Measurements from ENCODE around the gene TSC2. TPM values are rescaled to one million over a fixed set of nuclear protein-coding genes. Genes with fewer than 3 reads are reported as not detected.
A peak's percentile ranks its signal among the peaks of the same experiment; 100 is the strongest.

Gene TSC2
- polyA plus RNA-seq, 1 donor (not counting 4 experiments of a cell fraction or from before 2014, with no cell fraction given) = 22.6 TPM

- Histone ChIP-seq H3K36me3 (ENCODE audit: control insufficient read depth in 2 of 2, extremely low read depth in 1 of 2, insufficient read depth in 2 of 2, low read length in 2 of 2) (peaks cover under 1 to 4% of the 10 kb centered on the region in 2 experiments), H3K27ac (ENCODE audit: control insufficient read depth, insufficient read depth, low read length) (no peak overlapping the region), H2AFZ (ENCODE audit: control insufficient read depth, low read length) (peak overlapping the region; percentile 78), H3K9ac (ENCODE audit: control insufficient read depth, extremely low read depth, insufficient read depth, low read length) (peak overlapping the region; percentile 82), H3K4me2 (ENCODE audit: control insufficient read depth, extremely low read depth, insufficient read depth, low read depth, low read length) (peak overlapping the region; percentile 96), H3K79me2 (ENCODE audit: control insufficient read depth, insufficient read depth, low read length) (peaks cover 12% of the 10 kb centered on the region), H3K9me3 (ENCODE audit: control insufficient read depth, low read depth, low read length) (no peaks in the 10 kb centered on the region), H3K9me1 (ENCODE audit: control insufficient read depth, extremely low read depth, insufficient read depth, low read length) (no peaks in the 10 kb centered on the region), H3K27me3 (ENCODE audit: control insufficient read depth, extremely low read depth, insufficient read depth, low read length) (no peaks in the 10 kb centered on the region), H4K20me1 (ENCODE audit: control insufficient read depth, extremely low read depth, insufficient read depth, low read length) (no peaks in the 10 kb centered on the region), H3K4me1 (ENCODE audit: control insufficient read depth, extremely low read depth, insufficient read depth, low read length) (peaks cover 12% of the 10 kb centered on the region), H3K4me3 (ENCODE audit: control insufficient read depth in 2 of 3, extremely low read depth in 1 of 3, insufficient read depth in 2 of 3, low read depth in 1 of 3, low read length in 3 of 3) (peak overlapping the region; percentile 77 to 89 (median 84))
- FAIRE-seq (no peak), DNase-seq (ENCODE audit: low read depth, low spot score) (no peak)
- dilution Hi-C loops (cut with MboI; ENCODE audit: extremely low pct_ligation_motif_present, low sequenced_read_pairs) = no loop called here
- TF ChIP-seq CTCF (optimal IDR thresholded peaks at IDR 0.05 in 1 of 3, IDR thresholded peaks at IDR 0.05 in 1 of 3, conservative IDR thresholded peaks at IDR 0.05 in 1 of 3; ENCODE audit: extremely low read depth in 1 of 3, insufficient read depth in 2 of 3, low read length in 3 of 3) (no peak), EZH2 (IDR thresholded peaks at IDR 0.05; ENCODE audit: low read length) (no peak)
Observed at GRCh38 chr16:2046893-2047329, 874 bp upstream of the TSC2 start.

GRCh38 chr16:2048116-2048543, 345 bp downstream of the TSC2 start:
- Histone ChIP-seq H3K27ac (ENCODE audit: control insufficient read depth, insufficient read depth, low read length) (peak overlapping the region; percentile 8), H3K27me3 (ENCODE audit: control insufficient read depth, extremely low read depth, insufficient read depth, low read length) (no peaks in the 10 kb centered on the region), H3K9ac (ENCODE audit: control insufficient read depth, extremely low read depth, insufficient read depth, low read length) (peak overlapping the region; percentile 82), H3K36me3 (ENCODE audit: control insufficient read depth in 2 of 2, extremely low read depth in 1 of 2, insufficient read depth in 2 of 2, low read length in 2 of 2) (peaks cover 4 to 6% of the 10 kb centered on the region in 2 experiments), H4K20me1 (ENCODE audit: control insufficient read depth, extremely low read depth, insufficient read depth, low read length) (no peaks in the 10 kb centered on the region), H3K4me3 (ENCODE audit: control insufficient read depth in 2 of 3, extremely low read depth in 1 of 3, insufficient read depth in 2 of 3, low read depth in 1 of 3, low read length in 3 of 3) (peak overlapping the region; percentile 77 to 89 (median 84)), H3K4me1 (ENCODE audit: control insufficient read depth, extremely low read depth, insufficient read depth, low read length) (peaks cover 12% of the 10 kb centered on the region), H3K79me2 (ENCODE audit: control insufficient read depth, insufficient read depth, low read length) (peaks cover 12% of the 10 kb centered on the region), H2AFZ (ENCODE audit: control insufficient read depth, low read length) (peak overlapping the region; percentile 77), H3K9me3 (ENCODE audit: control insufficient read depth, low read depth, low read length) (no peaks in the 10 kb centered on the region), H3K9me1 (ENCODE audit: control insufficient read depth, extremely low read depth, insufficient read depth, low read length) (no peaks in the 10 kb centered on the region), H3K4me2 (ENCODE audit: control insufficient read depth, extremely low read depth, insufficient read depth, low read depth, low read length) (peak overlapping the region; percentile 98)
- dilution Hi-C loops (cut with MboI; ENCODE audit: extremely low pct_ligation_motif_present, low sequenced_read_pairs) = no loop called here
- TF ChIP-seq EZH2 (IDR thresholded peaks at IDR 0.05; ENCODE audit: low read length) = no peak
- no peak for TF ChIP-seq CTCF (optimal IDR thresholded peaks at IDR 0.05 in 1 of 3, IDR thresholded peaks at IDR 0.05 in 1 of 3, conservative IDR thresholded peaks at IDR 0.05 in 1 of 3; ENCODE audit: extremely low read depth in 1 of 3, insufficient read depth in 2 of 3, low read length in 3 of 3)
- DNase-seq (ENCODE audit: low read depth, low spot score) (no peak), FAIRE-seq (no peak)

All from keratinocyte (primary cell).